Inflammatory macrophage treated with lipopolysaccharide for 4 hours (primary cell): Measurements from ENCODE around the gene PPFIA1.

ENCODE experiments used
- DNase-seq: peaks from one replicate; pipeline ENCODE4 v3.0.0-alpha.2; 2020

The PPFIA1 gene

GRCh38 chr11:70298243-70298915 is 27.9 kb downstream of the PPFIA1 start:
- DNase-seq: no peak

DNA sequence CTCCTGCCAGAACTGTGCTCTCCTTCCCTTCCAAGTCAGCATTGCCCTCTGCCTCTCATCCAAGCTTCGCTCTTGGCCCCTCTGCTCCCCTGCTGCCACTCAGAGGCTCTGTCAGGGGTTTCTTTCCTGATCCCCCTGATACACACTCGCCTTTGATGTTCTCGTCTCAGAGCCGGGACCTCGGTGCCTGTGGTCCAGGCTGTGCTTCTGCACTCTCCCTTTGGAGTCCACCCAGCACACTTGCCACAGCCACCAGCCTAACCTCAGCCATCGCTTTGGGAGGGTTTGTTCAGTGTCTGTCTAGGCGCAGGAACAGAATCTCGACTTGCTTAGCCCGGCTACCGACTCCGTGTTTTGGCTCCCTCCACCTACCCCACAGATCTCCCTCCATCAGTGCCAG is 29.1 kb downstream of the PPFIA1 start:
- no peak for DNase-seq

DNA sequence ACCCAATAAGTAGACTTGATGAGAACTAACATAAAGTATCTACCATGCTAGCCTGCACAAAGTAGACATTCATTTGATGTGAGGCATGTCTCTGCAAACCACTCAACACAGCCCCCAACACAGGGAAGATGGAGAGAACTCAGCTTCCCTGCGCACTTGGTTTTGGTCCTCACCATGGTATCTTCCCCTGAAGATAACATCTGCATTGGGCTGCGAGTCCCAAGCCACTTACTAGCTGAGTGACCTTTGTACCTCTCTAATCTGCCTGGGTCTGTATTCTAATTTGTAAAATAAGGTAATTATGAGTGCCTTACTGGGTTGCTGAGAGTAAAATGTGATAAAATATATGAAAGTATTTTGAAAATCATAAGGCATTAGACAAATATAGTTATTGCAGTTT is 30.7 kb downstream of the PPFIA1 start:
- DNase-seq: no peak

DNA sequence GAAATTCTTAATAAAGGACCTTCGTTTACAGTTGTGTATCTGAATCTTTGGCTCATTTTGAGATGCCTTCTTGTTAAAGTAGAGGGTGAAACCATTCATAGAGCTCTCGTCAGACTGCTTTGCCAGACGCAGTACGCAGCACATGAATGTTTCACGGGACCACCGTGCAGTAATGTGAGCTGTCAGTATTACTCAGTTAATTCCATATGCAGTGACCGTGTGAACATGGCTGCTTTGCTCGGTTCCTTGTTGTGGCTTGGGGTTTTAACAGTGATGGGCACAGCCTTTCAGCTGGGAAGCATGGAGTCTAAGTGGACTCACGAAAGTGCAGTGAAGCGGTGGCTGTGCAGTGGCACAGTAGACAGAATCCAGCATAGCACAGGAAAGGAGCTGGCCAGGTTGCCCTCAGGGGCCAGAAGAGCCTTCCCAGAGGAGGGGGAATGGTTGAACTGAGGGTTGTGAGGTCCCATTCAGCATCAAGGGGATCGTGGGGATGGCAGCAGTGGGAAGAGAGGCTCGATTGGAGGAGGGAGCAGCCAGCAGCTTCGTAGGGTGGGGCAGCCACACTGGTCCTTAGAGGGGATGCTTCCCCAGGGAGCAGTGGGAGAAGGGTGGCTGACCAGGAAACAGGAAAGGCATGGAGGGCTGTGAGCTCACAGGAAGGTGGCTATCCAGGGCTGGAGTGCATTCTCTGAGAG is 31.4 kb downstream of the PPFIA1 start:
- no peak for DNase-seq

DNA sequence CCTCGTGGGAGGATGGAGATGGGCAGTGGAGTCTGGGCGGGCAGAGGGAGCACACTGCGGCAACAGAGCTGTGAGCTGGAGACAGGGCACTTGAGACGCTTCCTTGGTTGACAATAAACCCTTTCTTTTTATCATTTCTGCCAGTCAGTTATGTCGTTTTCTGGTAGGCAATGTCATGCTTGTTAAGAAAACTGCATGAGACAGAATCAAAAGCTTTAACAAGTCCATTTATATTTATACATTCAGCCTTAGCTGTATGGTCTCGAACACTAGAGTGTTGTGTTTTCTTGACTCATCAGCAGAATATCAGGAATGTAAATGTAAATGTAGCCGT is 31.9 kb downstream of the PPFIA1 start:
- no peak for DNase-seq

DNA sequence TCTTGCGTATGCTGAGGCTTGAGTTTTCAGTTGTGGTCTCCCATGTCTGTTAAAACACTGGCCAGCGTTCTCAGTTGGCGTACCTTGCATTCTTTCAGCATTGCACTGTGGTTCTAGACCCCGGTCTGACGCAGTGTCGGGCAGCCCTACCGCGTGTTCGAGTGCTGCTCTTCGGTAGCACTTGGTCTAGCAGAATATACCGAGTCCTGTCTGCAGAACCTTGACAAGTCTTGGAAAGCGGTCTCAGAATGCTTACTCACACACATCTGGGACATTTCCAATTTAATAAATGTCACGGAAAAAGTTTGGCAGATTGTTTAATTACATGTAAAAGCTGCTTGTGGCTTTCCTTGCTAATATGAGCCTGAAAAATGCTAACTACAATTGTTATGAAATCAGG is 32.6 kb downstream of the PPFIA1 start:
- DNase-seq: no peak

DNA sequence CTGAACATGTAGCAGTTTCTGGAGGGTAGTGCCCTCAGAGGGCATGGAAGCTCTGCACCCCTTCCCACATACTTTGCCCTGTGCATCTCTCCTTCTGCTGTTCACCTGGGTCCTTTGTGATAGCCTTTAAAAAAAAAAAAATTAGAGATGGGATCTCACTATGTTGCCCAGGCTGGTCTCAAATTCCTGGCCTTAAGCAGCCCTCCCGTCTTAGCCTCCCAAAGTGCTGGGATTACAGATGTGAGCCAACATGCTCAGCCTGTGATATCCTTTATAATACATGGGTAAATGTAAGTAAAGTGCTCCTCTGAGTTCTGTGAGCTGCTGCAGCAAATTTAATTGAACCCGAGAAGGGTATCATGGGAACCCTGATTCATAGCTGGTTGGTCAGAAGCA is 33.7 kb downstream of the PPFIA1 start:
- no peak for DNase-seq

DNA sequence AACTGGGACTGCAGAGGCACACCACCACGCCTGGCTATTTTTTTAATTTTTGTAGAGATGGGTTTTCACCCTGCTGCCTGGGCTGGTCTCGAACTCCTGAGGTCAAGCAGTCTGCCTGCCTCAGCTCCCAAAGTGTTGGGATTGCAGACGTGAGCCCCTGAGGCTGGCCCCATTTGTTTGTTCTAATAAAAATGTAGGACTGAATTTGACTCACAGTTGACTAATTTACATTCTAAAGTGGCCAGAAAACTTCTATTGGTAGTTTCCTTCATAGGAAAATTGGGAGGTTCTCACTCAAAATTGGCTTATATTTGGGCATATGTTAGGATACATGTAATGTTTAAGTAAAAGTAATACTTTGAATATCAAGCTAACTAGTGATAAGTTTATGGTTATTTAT is 35.0 kb downstream of the PPFIA1 start:
- DNase-seq: no peak

GRCh38 chr11:70306586-70307033 is 36.1 kb downstream of the PPFIA1 start:
- no peak for DNase-seq

GRCh38 chr11:70307176-70307575 is 36.7 kb downstream of the PPFIA1 start:
- DNase-seq: no peak

GRCh38 chr11:70311616-70312015 is 41.1 kb downstream of the PPFIA1 start:
- DNase-seq: no peak

DNA sequence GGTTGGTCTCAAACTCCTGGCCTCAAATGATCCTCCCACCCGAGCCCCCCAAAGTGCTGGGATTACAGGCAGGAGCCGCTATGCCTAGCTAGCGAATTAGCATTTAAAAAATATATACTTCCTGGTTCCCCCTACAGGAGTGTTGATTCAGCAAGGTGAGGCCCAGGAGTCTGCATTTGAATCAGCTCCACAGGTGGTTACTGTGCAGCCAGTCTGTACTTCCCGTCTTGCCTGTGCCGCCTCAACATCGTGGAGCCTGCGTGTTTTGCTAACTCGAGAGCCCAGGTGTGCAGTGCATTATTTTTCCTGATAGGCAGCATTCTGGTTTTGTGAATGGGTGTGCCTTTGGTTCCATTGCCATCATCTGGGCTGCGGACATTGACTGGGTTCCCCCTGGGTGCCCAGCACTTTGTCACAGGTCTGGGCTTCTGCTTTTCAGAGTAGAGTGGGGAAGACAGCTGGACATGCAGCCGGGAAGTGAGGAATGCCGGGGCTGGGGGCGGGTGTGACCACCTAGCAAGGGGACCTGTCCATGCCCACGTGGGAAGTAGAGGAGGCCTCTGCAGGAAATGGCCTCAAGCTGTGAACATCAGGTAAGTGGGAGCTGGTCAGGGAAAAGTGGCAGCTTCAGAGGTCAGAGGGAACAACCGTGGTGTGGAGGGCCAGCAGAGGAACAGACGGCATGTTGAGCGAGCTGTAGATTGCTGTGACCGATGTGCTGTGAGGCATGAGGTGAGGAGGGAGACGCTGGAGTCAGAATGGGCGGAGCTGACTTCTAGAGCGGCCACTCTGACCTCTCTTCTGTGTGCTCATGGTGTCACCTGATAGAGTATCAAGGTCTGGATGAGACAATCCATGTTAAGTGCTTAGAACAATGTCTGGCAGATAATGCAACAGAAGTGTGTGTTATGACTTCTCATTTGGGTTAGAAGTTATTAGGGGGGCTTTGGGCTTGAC is 42.2 kb downstream of the PPFIA1 start:
- peak; percentile 56 for DNase-seq

- peak; percentile 29 for DNase-seq
These were observed 43.5 kb downstream of the PPFIA1 start for GRCh38 chr11:70313945-70314344.

DNA sequence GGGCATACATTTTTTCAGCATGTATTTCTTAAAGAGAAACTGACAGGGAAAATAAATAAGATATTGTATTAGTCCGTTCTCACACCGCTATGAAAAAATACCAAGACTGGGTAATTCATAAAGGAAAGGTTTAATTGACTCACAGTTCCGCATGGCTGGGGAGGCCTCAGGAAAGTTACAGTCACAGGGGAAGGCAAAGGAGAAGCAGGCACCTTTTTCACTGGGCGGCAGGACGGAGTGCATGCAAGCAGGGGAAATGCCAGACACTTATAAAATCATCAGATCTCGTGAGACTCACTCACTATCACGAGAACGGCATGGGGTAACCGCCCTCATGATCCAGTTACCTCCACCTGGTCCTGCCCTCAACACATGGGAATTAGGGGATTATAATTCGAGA is 44.2 kb downstream of the PPFIA1 start:
- DNase-seq: peak; percentile 89

- DNase-seq: peak; percentile 88
These were observed 45.2 kb downstream of the PPFIA1 start for GRCh38 chr11:70315716-70316115.

DNA sequence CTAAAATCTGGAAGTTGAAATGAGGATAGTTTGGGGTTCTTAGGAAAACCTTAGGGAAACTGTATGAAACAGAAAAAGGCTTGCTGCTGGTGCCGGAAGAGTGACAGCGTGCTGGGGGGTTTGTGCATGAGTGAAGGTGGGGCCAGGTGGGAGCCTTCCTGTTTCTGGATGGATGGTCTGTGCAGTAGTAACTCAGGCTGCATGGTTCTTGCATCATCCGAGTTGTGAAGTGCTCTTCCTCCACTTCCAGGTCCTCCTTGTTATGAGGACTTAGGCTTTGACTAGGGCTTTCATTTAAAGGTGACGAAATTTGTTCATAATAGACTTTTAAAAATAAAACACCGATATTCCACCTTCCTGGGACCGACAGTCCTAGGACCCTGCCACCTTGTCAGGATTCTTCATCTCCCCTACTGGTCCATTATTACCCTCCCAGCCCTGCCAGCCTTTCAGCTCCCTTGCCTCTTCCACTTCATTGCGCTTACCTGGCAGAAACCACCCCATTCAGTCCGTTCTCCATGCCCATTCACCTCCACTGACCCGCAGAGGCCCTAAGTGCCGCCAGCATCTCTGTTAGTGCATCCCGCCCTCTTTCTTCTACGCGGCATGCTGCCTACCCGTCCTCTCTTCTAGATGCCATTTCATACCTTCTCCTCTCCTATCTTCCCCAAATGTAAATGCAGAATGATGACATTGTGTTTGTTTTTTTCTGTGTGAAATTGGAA is 47.3 kb downstream of the PPFIA1 start:
- DNase-seq: peak; percentile 56

DNA sequence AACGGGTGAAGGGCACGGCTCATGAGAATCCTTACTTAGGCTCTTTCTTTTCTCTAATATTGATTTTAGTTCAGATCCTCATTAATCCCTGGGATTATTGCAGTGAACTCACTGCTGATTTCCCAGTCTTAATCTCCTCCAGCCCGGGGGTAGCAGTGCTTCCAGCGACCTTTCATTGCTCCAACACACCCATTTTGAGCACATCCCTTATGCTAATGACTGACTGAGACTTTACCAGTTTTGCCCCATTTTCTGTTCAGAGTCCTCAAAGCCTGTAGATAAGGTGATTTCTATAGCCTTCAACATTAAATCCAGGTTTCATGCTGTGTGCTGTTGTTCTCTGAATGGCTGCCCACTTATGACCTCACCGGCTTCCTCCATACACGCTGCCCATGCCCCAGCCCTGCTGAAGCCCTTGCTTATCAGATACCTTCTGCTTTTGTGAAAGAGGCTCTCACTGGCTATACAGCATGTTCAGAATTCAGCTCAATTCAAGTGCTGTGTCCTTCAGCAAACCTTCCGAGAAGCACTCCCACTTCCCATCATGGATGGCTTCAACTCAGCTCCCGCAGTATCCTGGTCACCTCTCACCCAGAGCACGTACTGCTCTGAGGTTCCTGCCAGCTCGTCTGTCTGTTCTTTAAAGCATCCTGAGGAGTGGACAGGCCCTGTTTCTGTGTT is 49.0 kb downstream of the PPFIA1 start:
- DNase-seq: peak; percentile 26

DNA sequence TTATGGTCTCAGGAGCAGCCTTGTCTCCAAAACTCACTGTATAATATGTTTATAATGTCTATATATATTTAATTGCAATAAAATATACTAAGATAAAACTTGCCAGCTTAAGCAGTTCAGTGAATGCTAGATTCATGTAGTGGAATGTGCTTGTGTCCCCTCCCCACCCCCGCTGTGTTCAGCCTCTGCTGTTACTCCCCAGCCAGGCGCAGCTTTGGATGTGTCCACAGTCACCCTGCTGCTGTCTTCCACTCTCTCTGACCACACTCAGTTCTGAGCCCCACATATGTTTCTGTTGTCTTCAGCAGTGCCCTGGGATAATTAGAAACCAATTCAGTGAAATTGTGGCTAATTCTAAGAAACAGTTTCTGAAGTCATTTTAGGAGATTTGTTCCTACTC is 52.2 kb downstream of the PPFIA1 start:
- DNase-seq: no peak

- DNase-seq: peak; percentile 91
These were observed 53.3 kb downstream of the PPFIA1 start for GRCh38 chr11:70323806-70324205.

DNA sequence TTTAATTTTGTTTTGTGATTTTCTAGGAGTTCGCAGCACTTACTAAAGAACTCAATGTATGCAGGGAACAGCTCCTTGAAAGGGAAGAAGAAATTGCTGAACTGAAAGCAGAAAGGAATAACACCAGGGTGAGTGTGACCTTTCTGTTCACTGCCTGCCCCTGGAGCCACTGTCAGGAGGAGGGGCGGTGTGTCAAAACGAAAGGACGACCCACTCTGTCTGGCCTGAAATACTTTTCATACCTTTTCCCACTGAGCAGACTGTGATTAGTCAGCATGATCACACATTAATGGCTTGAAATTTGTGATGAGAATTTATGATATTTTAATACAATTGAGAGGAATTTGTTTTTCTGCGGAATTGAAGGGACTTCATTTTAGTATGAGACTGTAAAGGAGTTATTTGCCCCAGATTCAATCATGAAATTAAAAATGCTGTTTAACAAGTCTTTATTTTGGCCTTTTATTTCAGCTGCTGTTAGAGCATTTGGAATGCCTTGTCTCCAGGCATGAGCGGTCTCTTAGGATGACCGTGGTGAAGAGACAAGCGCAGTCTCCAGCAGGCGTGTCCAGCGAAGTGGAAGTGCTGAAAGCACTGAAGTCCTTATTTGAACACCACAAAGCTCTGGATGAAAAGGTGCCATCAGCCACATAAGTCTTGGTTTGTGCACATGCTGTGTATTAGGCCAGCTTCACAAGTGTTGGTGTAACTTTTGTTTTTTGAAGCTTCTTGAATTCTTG is 54.1 kb downstream of the PPFIA1 start:
- peak; percentile 88 for DNase-seq

GRCh38 chr11:70325824-70326223 is 55.3 kb downstream of the PPFIA1 start:
- peak; percentile 68 for DNase-seq

DNA sequence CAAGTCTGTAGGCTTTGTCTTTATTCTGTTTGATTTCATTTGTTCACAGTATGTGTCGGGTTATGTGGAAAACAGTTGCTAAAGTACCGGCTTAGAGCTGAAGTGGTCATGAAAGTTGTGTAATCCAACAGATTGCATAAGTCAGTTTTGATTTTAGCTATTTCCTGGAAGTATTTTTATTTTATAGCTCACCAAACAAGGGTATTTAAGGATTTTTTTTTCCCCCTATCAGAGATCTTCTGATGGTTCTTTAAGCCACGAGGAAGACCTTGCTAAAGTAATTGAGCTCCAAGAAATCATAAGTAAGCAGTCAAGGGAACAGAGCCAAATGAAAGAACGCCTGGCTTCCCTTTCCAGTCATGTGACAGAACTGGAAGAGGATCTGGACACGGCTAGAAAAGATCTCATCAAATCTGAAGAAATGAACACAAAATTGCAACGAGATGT is 55.9 kb downstream of the PPFIA1 start:
- peak; percentile 90 for DNase-seq
